ENCODE measurements around the gene TAS2R4.

The TAS2R4 gene

DNA sequence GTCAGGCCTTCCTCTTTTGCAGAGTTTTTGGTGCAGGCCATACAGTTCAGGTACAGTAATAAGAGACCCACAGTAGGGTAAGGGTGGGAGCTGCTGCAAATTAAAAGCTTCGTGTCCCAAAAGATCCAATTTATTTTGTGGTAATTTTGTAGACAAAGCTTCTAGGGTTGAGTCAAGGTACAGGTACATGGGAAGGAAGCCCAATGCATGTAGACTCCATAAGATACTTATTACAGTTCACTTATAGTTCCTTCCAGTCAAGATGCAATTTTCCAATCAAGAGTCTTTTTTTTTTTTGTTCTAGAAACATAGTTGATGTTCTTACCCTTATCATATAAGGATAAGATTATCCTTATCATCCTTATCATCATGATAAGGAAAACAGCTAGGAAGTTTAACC, at the start of gene TAS2R4:
TAS2R4 (plus strand) TSS at position 301 of the 400 bp plus-strand sequence. CDS start 1,815 bp downstream, outside the sequence.
- no peak for DNase-seq (ENCODE audit: low read depth)
- H3K4me3 ChIP-seq (ENCODE audit: low read length): no peak within 1 kb of the TSS
- TF ChIP-seq, protein P1, sequence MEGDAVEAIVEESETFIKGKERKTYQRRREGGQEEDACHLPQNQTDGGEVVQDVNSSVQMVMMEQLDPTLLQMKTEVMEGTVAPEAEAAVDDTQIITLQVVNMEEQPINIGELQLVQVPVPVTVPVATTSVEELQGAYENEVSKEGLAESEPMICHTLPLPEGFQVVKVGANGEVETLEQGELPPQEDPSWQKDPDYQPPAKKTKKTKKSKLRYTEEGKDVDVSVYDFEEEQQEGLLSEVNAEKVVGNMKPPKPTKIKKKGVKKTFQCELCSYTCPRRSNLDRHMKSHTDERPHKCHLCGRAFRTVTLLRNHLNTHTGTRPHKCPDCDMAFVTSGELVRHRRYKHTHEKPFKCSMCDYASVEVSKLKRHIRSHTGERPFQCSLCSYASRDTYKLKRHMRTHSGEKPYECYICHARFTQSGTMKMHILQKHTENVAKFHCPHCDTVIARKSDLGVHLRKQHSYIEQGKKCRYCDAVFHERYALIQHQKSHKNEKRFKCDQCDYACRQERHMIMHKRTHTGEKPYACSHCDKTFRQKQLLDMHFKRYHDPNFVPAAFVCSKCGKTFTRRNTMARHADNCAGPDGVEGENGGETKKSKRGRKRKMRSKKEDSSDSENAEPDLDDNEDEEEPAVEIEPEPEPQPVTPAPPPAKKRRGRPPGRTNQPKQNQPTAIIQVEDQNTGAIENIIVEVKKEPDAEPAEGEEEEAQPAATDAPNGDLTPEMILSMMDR (conservative IDR thresholded peaks at IDR 0.05; ENCODE audit: low read length): no peak

DNA sequence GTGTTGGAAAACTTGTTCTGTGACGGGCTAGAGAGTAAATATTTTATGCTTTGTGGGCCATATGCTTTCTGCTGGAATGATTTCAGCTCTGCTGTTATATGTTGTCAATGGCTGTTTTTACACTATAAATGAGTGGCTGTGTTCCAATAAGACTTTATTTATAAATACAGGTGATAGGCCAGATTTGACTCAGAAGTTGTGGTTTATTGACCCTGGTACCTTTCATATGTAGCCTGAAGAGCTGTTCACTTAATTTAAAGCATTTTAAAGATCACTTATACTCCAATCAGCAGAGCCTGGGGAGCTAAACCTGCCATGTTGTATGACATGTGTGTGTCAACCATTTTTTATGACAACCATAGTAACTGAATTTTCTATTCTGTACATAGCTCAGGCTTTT, 47.5 kb upstream of the TAS2R4 start:
- TF ChIP-seq, protein P1 (conservative IDR thresholded peaks at IDR 0.05; ENCODE audit: low read length): no peak
- DNase-seq (ENCODE audit: low read depth): no peak
- H3K4me3 ChIP-seq (ENCODE audit: low read length): no peak overlapping the region

GRCh38 chr7:141731476-141732149, 44.9 kb upstream of the TAS2R4 start:
- no peak for DNase-seq (ENCODE audit: low read depth)
- TF ChIP-seq, protein P1 (conservative IDR thresholded peaks at IDR 0.05; ENCODE audit: low read length): no peak
- no peak overlapping the region for H3K4me3 ChIP-seq (ENCODE audit: low read length)

- TF ChIP-seq, protein P1 (conservative IDR thresholded peaks at IDR 0.05; ENCODE audit: low read length): no peak
- H3K4me3 ChIP-seq (ENCODE audit: low read length): peak overlapping the region; percentile 95
- DNase-seq (ENCODE audit: low read depth): peak; percentile 12
Observed at GRCh38 chr7:141737118-141737835, 39.2 kb upstream of the TAS2R4 start.

- TF ChIP-seq, protein P1 (conservative IDR thresholded peaks at IDR 0.05; ENCODE audit: low read length): peak; percentile 82
- peak within 1 kb of the TSS; percentile 95 for H3K4me3 ChIP-seq (ENCODE audit: low read length)
- DNase-seq (ENCODE audit: low read depth): peak; percentile 96
Observed at GRCh38 chr7:141737836-141738591, 38.5 kb upstream of the TAS2R4 start, which contains the start of gene SSBP1. TSS of gene SSBP1 (plus strand) at chr7:141738358. CDS start at chr7:141739167, 809 bp downstream.

- H3K4me3 ChIP-seq (ENCODE audit: low read length): peak overlapping the region; percentile 95
- no peak for DNase-seq (ENCODE audit: low read depth)
- TF ChIP-seq, protein P1 (conservative IDR thresholded peaks at IDR 0.05; ENCODE audit: low read length): no peak; the same call in 1 of the 2 replicates
Observed at GRCh38 chr7:141738592-141739013, 37.9 kb upstream of the TAS2R4 start.
